Omental fat pad (tissue), 4 donors: ENCODE results near the gene SBF1. TPM values are rescaled to one million over a fixed set of nuclear protein-coding genes. Genes with fewer than 3 reads are reported as not detected.

Experiments used
- ATAC-seq: fragments of 150-250 bp; one replicate; pipeline ENCODE4 v1.9.1; 2016; ENCODE audit warnings: mild to moderate bottlenecking, moderate library complexity; ENCODE audit not compliant: low FRiP score
- DNase-seq: peaks from one replicate; pipeline ENCODE4 v3.0.0-alpha.2; 2019; ENCODE audit warnings: low spot score
- total RNA-seq, 4 donors: library from RNA; depleted of rRNA; stranded (reverse); fragments of >200 nt; gene quantifications; one replicate each; pipeline ENCODE4 v1.1.0, GENCODE V29; 2016
- TF ChIP-seq, protein P1 (sequence below), 3 donors: fragments of 450-650 bp; IDR thresholded peaks; one replicate each; pipeline ENCODE4 v1.5.1; 2016 to 2017; ENCODE audit warnings: antibody characterized with exemption in 3 of 3, mild to moderate bottlenecking in 3 of 3, moderate library complexity in 2 of 3

The SBF1 gene
- total RNA-seq, 4 donors from 2014 or later, result 37.5 to 66.8 (median 43.8) TPM

DNA sequence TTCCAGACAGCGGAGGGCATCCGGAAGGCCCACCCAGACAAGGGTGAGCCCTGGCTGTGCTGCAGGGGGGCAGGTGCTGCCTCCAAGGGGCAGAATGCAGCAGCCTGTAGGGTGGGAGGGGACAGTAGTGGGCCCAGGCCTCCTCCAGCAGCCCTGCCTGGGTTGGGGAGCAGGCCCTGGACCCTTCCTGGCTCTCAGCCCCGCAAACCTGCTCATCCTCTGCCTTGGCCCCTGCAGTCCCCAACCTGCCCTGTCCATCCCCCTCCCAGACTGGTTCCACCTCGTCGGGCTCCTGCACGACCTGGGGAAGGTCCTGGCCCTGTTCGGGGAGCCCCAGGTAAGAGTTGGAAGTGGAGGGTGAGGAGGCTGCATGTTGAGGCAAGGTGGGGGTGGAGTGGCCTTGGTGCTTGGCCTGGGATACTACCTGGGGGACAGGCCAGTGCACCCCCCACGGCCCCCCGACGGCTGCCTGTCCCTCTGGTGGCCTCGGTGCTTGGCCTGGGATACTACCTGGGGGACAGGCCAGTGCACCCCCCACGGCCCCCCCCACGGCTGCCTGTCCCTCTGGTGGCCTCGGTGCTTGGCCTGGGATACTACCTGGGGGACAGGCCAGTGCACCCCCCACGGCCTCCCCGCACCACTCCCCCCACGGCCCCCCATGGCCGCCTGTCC is 13.3 kb upstream of the SBF1 start:
- ATAC-seq (no peak), DNase-seq (no peak)
- TF ChIP-seq, protein P1, sequence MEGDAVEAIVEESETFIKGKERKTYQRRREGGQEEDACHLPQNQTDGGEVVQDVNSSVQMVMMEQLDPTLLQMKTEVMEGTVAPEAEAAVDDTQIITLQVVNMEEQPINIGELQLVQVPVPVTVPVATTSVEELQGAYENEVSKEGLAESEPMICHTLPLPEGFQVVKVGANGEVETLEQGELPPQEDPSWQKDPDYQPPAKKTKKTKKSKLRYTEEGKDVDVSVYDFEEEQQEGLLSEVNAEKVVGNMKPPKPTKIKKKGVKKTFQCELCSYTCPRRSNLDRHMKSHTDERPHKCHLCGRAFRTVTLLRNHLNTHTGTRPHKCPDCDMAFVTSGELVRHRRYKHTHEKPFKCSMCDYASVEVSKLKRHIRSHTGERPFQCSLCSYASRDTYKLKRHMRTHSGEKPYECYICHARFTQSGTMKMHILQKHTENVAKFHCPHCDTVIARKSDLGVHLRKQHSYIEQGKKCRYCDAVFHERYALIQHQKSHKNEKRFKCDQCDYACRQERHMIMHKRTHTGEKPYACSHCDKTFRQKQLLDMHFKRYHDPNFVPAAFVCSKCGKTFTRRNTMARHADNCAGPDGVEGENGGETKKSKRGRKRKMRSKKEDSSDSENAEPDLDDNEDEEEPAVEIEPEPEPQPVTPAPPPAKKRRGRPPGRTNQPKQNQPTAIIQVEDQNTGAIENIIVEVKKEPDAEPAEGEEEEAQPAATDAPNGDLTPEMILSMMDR (IDR thresholded peaks at IDR 0.05), result no peak

DNA sequence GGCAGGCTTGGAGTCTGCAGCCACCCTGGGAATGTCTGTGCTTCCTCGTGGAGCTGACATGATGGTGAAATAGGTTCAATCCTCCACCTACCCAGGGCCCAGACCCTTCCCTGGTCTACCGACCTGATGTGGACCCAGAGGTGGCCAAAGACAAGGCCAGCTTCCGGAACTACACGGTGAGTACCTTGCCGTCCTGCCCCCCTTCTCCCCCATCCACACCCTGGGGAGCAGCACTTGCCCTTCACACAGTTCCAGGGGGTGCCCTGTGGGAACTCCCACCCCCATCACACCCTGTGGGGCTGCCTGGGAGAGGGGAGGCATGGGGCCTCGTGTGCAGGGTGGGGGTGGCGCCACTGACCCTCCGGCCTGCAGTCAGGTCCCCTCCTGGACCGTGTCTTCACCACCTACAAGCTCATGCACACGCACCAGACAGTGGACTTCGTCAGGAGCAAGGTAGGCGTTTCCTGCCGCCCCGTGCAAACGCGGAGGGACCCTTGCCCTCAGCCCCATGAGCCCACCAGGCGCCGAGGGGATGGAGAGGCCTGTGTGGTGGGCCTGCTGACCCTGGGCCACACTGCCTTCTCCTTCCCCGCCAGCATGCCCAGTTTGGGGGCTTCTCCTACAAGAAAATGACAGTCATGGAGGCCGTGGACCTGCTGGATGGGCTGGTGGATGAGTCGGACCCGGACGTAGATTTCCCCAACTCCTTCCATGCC is 12.6 kb upstream of the SBF1 start:
- TF ChIP-seq, protein P1 (IDR thresholded peaks at IDR 0.05), result no peak
- DNase-seq (no peak), ATAC-seq (no peak)

DNA sequence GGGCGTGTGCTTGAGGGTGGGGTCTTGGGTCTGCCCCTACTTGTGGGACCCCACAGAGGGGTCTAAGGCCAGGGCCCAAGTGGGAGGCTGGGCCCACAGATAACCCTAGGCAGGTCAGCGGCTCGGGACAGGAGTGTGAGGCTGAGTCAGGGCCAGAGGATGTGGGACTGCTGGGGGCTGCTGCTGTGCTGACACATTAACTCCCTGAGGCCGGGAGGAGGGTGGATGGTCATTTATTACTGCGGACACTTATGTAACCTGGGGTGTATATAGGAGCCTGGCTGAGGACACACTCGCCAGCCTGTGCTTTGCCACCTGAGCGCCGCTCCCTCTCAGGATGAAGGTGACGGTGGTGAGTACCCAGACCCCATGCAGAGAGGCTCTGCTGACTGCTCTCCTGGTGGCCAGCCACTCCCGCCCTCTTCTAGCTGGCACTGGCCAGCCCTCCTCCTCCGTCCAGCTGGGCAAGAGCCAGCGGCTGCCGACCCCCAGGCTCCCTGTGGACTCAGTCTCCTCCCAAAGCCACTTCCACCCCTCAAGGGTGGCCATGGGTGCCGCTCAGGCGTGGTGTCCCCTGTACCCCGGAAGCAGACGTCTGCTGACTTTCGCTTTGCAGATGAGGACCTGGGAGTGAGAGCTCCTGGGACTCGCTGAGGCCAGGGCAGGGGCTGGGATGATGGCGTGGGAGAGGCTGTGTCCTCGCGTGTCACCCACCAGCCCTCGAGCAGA is 11.9 kb upstream of the SBF1 start, which contains the start of gene MIOX:
Gene MIOX, plus strand, starts transcription at position 299 of the 729 bp plus-strand sequence. Its CDS starts 39 bp downstream, at position 338.
- ATAC-seq (no peak), DNase-seq (no peak)
- TF ChIP-seq, protein P1 (IDR thresholded peaks at IDR 0.05), result no peak

DNA sequence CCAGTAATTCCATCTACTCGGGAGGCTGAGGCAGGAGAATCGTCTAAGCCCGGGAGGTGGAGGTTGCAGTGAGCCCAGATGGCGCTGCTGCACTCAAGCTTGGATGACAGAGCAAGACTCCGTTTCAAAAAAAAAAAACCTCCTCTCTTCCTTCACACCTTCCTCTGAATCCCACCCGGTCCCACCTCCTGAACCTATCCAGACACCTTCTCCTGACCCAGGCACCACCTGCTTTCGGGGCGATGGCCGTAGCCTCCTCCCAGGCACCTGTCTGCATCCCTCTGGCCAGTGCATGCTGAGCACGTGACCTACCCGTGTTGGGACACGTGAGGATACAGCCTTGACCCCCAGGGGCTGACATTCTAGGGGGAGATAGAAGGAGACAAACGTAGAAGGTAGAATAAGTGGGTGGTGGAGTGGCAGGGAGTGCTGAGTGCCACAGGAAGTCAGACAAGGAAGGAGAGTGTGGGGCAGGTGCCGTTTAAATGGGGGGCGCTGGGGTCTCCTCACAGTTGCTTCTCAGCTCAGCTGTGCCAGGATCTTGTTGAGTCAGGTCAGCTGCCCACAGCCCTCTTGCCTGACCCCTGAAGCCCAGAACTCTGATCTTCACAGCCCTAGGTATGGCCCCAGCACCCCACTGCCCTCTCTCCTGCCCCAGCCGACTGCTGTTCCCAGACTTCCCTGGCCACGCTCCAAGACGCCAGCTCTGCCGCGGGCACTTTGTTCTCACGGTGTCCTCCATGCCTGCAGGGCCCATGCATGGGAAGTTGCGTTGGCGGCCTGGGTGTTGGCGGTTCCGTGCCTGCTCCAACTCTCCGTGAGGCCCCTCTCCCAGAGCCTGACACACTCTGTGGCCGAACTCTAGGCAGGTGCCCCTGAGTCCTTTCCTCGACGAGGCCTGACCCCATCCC is 10.6 kb upstream of the SBF1 start:
- no peak for ATAC-seq
- no peak for DNase-seq

DNA sequence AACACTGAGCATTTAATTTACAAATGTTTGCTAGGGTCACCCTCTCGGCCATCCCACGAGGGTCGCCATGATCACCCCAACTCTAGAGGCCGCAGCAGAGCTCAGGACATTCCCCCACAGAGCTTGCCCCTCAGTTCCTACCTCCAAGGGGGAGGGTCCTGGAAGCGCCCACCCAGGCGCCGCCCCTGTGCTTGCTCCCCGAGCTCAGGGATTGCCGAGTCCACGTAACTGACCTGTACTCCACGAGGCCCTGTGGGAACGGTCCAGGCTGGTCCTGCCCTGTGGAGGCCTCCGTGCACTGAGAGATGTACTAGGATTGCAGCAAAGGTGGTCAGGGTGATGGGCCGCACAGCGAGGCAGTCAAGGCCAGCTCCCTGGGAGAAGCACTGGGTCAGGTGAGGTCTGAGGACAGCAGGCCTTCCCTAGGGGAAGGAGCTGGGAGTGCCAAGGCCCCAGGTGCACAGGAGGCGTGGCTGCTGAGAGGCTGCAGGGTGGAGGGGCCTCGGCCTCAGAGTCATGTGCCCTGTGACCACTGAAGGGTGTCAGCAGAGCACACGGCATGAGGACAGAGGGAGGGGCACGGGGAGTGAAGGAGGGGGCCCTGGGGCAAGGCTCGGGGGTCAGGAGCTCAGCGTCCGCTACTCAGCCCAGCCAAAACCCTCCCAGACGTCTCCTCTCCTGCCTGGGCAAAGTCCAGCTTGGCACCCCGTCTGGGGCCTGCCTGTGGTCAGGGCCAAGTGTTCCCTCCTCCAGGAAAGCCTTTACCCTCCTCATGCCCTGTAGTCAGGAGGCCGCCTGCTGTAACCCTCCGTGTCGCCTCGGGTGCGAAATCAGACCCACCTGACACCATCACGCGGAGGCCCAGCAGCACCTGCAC is 9.4 kb upstream of the SBF1 start:
- TF ChIP-seq, protein P1 (IDR thresholded peaks at IDR 0.05), result no peak
- ATAC-seq, result no peak
- DNase-seq, result no peak

More for the DNA sequence above, 10.6 kb upstream of the SBF1 start:
- TF ChIP-seq, protein P1 (IDR thresholded peaks at IDR 0.05), result no peak
